Body of pancreas (tissue), 4 donors: ENCODE results near the gene KLHL1. TPM values are rescaled to one million over a fixed set of nuclear protein-coding genes. Genes with fewer than 3 reads are reported as not detected.

Source experiments
- ATAC-seq: fragments of 150-250 bp; one replicate; pipeline ENCODE4 v1.9.1; 2016
- DNase-seq, 4 donors: peaks; one replicate each; pipeline ENCODE4 v3.0.0-alpha.2; 2019
- H3K27ac ChIP-seq, 4 donors: fragments of 200-600 bp; sonication (generic); 1 replicate in 3 of 4; 2 replicates in 1 of 4; pipeline versions ENCODE4 v1.5.1 to v1.6.1; 2016 to 2019; ENCODE audit warnings: mild to moderate bottlenecking in 1 of 4, mixed read lengths in 1 of 4, moderate library complexity in 1 of 4
- H3K27me3 ChIP-seq, 2 donors: fragments of 200-600 bp; sonication (generic); one replicate each; pipeline ENCODE4 v1.6.0; 2016; ENCODE audit warnings: mild to moderate bottlenecking in 1 of 2
- H3K36me3 ChIP-seq, 2 donors: fragments of 200-600 bp; sonication (generic); replicated peaks in 1 of 2; 2 replicates each; pipeline ENCODE4 v1.5.1; 2016; ENCODE audit warnings: low read depth in 2 of 2; ENCODE audit not compliant: insufficient read depth in 1 of 2
- H3K4me1 ChIP-seq: fragments of 200-600 bp; sonication (generic); one replicate; pipeline ENCODE4 v1.6.0; 2016
- H3K4me3 ChIP-seq, 2 donors: fragments of 200-600 bp; sonication (generic); 1 replicate in 1 of 2; 2 replicates in 1 of 2; pipeline ENCODE4 v1.5.1; 2016 to 2019
- H3K9me3 ChIP-seq, 3 donors: fragments of 200-600 bp; sonication (generic); 1 replicate in 2 of 3; 2 replicates in 1 of 3; pipeline ENCODE4 v1.5.1; 2016
- CTCF ChIP-seq, 7 experiments: fragments of 450-650 bp in 4 of 7; fragments of 200-600 bp in 3 of 7; sonication (generic) in 3 of 7; IDR thresholded peaks; one replicate each; pipeline ENCODE4 v1.5.1; 2016 to 2019; ENCODE audit warnings: antibody characterized with exemption in 7 of 7
- POLR2A ChIP-seq, 3 donors: fragments of 450-650 bp; IDR thresholded peaks; one replicate each; pipeline ENCODE4 v1.6.1; 2016; ENCODE audit warnings: antibody characterized with exemption in 3 of 3, mild to moderate bottlenecking in 2 of 3
- WGBS, 2 donors: methylation state at CpG; one replicate each; pipeline ENCODE4 v1.1.5; 2017; 5-methylcytosine and 5-hydroxymethylcytosine counted together
- intact Hi-C: fragments of 100-400 bp; cut with DNase I; formaldehyde crosslinking; loops from one replicate; pipeline ENCODE4 v1.15.1; 2023
- small RNA-seq: library from RNA; depleted of rRNA; stranded (forward); fragments of <200 nt; gene quantifications from one replicate; pipeline ENCODE3, GENCODE V24; 2016
- total RNA-seq, 2 donors: library from RNA; depleted of rRNA; stranded (reverse); fragments of >200 nt; gene quantifications; one replicate each; pipeline ENCODE4 v1.1.0, GENCODE V29; 2016

KLHL1 gene
- total RNA-seq, 2 donors from 2014 or later = 0.26 TPM; not detected in 1

- Histone ChIP-seq H3K27me3 (no peaks in the 10 kb centered on the region), H3K4me1 (no peaks in the 10 kb centered on the region), H3K27ac (no peak overlapping the region), H3K4me3 (no peak overlapping the region), H3K36me3 (no peaks in the 10 kb centered on the region), H3K9me3 (no peaks in the 10 kb centered on the region)
- ATAC-seq (no peak), DNase-seq (no peak)
- intact Hi-C loops = no loop called here
- TF ChIP-seq CTCF (IDR thresholded peaks at IDR 0.05) (no peak), POLR2A (IDR thresholded peaks at IDR 0.05) (no peak)
- 78 to 84% methylated on average over 2 of the region's 2 CpGs for WGBS, 2 donors
These were observed 450.6 kb downstream of the KLHL1 start for GRCh38 chr13:69657676-69658075.

GRCh38 chr13:69654392-69654791, 453.9 kb downstream of the KLHL1 start:
- Histone ChIP-seq H3K27ac (no peak overlapping the region), H3K4me1 (no peaks in the 10 kb centered on the region)
- 82 to 89% methylated on average over 5 of the region's 5 CpGs for WGBS, 2 donors

More at GRCh38 chr13:69654392-69654791, 453.9 kb downstream of the KLHL1 start:
- Histone ChIP-seq H3K4me3 (no peak overlapping the region), H3K36me3 (no peaks in the 10 kb centered on the region), H3K27me3 (no peaks in the 10 kb centered on the region), H3K9me3 (no peaks in the 10 kb centered on the region)
- intact Hi-C loops = no loop called here
- DNase-seq (no peak), ATAC-seq (no peak)
- no peak for TF ChIP-seq POLR2A (IDR thresholded peaks at IDR 0.05)
- TF ChIP-seq CTCF (IDR thresholded peaks at IDR 0.05) = no peak

Small RNA genes within 50 kb of the gene (small RNA-seq; reads per million reads assigned to genes)
- gene RNY3P10 = not detected

Other genes with a start within 250 kb of the KLHL1 start
- gene ATXN8OS, start 626 bp downstream of the KLHL1 start, total RNA-seq = not detected